ENCODE measurements around the gene PPM1H.

Gene PPM1H

GRCh38 chr12:62860020-62860419 is 74.9 kb downstream of the PPM1H start:
- H3K4me3 ChIP-seq (ENCODE audit: low read depth, low read length), result no peak overlapping the region
- TF ChIP-seq CTCF (IDR thresholded peaks at IDR 0.05; ENCODE audit: low read depth, low read length), result no peak

GRCh38 chr12:62859321-62859737 is 75.6 kb downstream of the PPM1H start:
- no peak for TF ChIP-seq CTCF (IDR thresholded peaks at IDR 0.05; ENCODE audit: low read depth, low read length)
- H3K4me3 ChIP-seq (ENCODE audit: low read depth, low read length), result no peak overlapping the region

- no peak for TF ChIP-seq CTCF (IDR thresholded peaks at IDR 0.05; ENCODE audit: low read depth, low read length)
- H3K4me3 ChIP-seq (ENCODE audit: low read depth, low read length), result no peak overlapping the region
Measured at GRCh38 chr12:62856454-62856853, 78.5 kb downstream of the PPM1H start.

GRCh38 chr12:62854024-62854423 is 80.9 kb downstream of the PPM1H start:
- TF ChIP-seq CTCF (IDR thresholded peaks at IDR 0.05; ENCODE audit: low read depth, low read length), result no peak
- H3K4me3 ChIP-seq (ENCODE audit: low read depth, low read length), result no peak overlapping the region

GRCh38 chr12:62849398-62849797 is 85.6 kb downstream of the PPM1H start:
- no peak for TF ChIP-seq CTCF (IDR thresholded peaks at IDR 0.05; ENCODE audit: low read depth, low read length)

GRCh38 chr12:62848418-62848817 is 86.5 kb downstream of the PPM1H start:
- no peak for TF ChIP-seq CTCF (IDR thresholded peaks at IDR 0.05; ENCODE audit: low read depth, low read length)
- no peak overlapping the region for H3K4me3 ChIP-seq (ENCODE audit: low read depth, low read length)

More at GRCh38 chr12:62849398-62849797, 85.6 kb downstream of the PPM1H start:
- no peak overlapping the region for H3K4me3 ChIP-seq (ENCODE audit: low read depth, low read length)

- TF ChIP-seq CTCF (IDR thresholded peaks at IDR 0.05; ENCODE audit: low read depth, low read length), result no peak
Measured at GRCh38 chr12:62847709-62848108, 87.2 kb downstream of the PPM1H start.

More at GRCh38 chr12:62847709-62848108, 87.2 kb downstream of the PPM1H start:
- no peak overlapping the region for H3K4me3 ChIP-seq (ENCODE audit: low read depth, low read length)
